Mesothelial cell of epicardium (in vitro differentiated cells): ENCODE measurements around the gene UNC5B. TPM values are rescaled to one million over a fixed set of nuclear protein-coding genes. Genes with fewer than 3 reads are reported as not detected.

ENCODE experiments used
- DNase-seq, 2 experiments: peaks; one replicate each; pipeline ENCODE4 v3.0.0; 2021; ENCODE audit warnings: low spot score in 2 of 2; ENCODE audit not compliant: unreplicated experiment in 2 of 2
- H3K27ac Mint-ChIP-seq: 2 replicates; pipeline ENCODE4 v1.8.0; 2021; ENCODE audit warnings: mixed read lengths
- H3K27me3 Mint-ChIP-seq: 2 replicates; pipeline ENCODE4 v1.8.0; 2021; ENCODE audit warnings: low read depth, mixed read lengths
- H3K36me3 Mint-ChIP-seq: 2 replicates; pipeline ENCODE4 v1.8.0; 2021; ENCODE audit warnings: mixed read lengths
- H3K4me1 Mint-ChIP-seq: 2 replicates; pipeline ENCODE4 v1.8.0; 2021; ENCODE audit warnings: mixed read lengths
- H3K4me3 Mint-ChIP-seq: 2 replicates; pipeline ENCODE4 v1.8.0; 2021; ENCODE audit warnings: mild to moderate bottlenecking, moderate library complexity, mixed read lengths
- H3K9me3 Mint-ChIP-seq: 2 replicates; pipeline ENCODE4 v1.8.0; 2021; ENCODE audit warnings: mixed read lengths
- total RNA-seq: library from RNA; stranded (reverse); gene quantifications from 3 replicates; pipeline ENCODE4 v1.2.1, GENCODE V29; 2021
- TF ChIP-seq, protein P1 (sequence below): fragments of 200-600 bp; sonication (generic); IDR thresholded peaks from one replicate; pipeline ENCODE4 v1.5.0; 2021; ENCODE audit warnings: antibody characterized with exemption; ENCODE audit not compliant: unreplicated experiment

UNC5B gene
- total RNA-seq, 1 donor from 2014 or later = 91.5 TPM

DNA sequence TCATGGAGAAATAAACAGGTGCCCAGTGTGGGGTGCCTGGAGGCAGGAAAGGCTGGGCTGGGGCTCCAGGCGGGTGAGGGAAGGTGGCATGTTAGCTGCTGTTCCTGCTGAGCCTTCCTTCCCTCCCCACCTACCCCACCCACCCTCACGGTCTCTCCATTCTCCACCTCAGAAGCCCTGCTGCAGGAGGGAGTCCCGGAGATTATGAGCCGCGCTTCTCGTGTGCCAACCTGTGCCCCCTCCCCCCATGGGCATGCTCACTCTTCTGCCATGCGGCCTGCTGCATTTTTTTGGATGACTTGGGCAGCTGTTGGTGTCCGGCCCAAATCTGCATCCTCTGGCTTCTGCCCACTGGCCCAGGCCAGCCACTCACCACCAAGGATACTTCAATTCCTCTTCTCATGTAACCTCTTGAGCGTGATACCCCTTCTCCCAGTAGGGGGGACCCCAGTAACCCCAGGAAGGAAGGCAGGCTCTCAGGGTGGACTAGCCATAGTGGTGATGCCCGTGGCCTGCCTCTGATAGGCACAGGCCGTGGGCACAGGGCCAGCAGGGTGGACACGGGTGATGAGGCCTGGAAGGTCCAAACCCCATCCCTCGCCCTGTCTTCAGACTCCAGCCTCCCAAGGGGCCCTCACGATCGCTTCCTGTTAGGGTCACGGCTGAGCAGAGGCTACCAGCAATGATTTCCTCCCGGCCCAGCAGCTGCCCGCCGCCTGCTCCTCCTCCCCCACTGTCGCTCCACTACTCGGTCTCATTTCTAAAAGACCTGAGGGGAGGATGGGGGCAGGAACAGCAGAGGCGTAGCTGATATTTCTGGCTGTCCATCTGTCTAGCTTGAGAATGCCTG lies 27.8 kb downstream of the UNC5B start:
- no peak for DNase-seq
- H3K36me3 Mint-ChIP-seq = no peaks in the 10 kb centered on the region
- H3K27me3 Mint-ChIP-seq = no peaks in the 10 kb centered on the region
- H3K27ac Mint-ChIP-seq = peak overlapping the region; percentile 83
- H3K4me3 Mint-ChIP-seq = no peak overlapping the region
- no peaks in the 10 kb centered on the region for H3K9me3 Mint-ChIP-seq
- TF ChIP-seq, protein P1, sequence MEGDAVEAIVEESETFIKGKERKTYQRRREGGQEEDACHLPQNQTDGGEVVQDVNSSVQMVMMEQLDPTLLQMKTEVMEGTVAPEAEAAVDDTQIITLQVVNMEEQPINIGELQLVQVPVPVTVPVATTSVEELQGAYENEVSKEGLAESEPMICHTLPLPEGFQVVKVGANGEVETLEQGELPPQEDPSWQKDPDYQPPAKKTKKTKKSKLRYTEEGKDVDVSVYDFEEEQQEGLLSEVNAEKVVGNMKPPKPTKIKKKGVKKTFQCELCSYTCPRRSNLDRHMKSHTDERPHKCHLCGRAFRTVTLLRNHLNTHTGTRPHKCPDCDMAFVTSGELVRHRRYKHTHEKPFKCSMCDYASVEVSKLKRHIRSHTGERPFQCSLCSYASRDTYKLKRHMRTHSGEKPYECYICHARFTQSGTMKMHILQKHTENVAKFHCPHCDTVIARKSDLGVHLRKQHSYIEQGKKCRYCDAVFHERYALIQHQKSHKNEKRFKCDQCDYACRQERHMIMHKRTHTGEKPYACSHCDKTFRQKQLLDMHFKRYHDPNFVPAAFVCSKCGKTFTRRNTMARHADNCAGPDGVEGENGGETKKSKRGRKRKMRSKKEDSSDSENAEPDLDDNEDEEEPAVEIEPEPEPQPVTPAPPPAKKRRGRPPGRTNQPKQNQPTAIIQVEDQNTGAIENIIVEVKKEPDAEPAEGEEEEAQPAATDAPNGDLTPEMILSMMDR = no peak
- H3K4me1 Mint-ChIP-seq = peaks cover 79% of the 10 kb centered on the region

DNA sequence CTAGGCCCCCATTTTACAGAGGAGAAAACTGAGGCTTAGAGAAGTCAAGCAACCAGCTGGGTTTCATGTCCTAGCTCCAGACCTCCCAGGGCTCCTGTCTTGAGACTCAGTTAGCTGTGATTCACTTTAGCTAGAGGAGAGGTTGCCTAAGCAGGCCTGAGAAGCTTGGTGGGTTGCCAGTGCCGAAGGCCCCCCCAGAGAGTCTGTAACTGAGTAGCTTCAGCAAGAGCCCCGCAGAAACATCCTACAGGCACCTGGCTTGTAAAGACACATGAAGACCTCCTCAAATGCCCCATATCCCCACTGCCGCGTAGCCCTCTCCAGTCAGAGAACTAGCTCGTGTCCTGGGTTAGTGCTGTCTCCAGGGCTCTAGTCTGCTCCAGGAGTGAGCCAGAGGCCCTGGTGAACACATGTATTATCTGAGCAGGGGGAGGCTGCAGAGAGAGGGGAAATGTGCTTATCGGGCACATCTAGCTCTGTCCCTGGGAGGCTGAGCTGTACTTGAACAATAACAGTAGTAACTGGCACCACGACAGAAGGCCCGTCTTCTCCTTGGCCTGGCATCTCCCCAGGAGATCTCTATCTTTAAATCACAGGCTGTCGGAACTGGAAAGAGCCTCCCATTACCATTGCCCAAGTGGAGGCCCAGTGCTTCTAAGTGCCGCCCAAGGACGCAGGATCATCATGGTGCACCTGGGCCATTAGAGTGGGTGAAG lies 28.9 kb downstream of the UNC5B start:
- TF ChIP-seq, protein P1 = no peak
- H3K36me3 Mint-ChIP-seq = no peaks in the 10 kb centered on the region
- no peaks in the 10 kb centered on the region for H3K9me3 Mint-ChIP-seq
- no peaks in the 10 kb centered on the region for H3K27me3 Mint-ChIP-seq
- H3K4me1 Mint-ChIP-seq = peaks cover 77% of the 10 kb centered on the region
- DNase-seq = no peak
- no peak overlapping the region for H3K4me3 Mint-ChIP-seq
- peak overlapping the region; percentile 83 for H3K27ac Mint-ChIP-seq

DNA sequence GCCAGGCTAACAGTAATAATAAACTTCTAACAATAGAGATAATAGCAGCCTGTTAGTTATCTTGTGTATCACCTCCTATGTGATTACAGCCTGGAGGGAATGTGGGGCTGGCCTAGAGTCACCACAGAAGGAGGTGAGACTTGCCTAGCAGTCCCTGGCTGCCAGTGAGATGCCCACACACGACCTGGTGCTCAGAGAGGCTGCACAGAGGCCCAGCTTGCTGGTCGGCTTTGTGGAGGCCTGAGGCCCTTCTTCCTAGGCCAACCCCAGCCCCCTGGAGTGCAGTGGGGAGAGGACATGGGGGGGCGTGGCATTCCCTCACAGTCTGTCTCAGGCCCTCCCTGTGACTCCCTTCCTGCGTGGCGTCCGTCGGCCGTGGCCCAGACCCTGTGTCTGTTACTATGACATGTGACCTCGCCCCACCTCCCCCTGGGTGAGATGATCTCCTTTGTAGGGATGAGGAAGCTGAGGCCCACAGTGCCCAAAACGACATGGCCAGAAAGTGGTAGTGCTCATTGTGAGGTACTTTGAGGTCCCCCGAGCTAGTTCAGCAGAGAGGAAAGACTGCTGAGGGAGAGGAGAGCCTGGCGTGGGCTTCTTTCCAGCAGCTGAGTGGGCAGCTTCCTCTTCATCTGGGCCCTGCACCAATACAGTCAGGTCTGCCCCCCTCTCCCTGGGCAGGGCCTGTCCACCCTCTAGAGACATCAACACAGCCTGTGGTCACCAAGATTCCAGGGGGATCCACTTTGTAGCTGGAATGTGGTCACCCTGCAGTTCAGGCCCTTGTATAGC lies 29.7 kb downstream of the UNC5B start:
- TF ChIP-seq, protein P1 = no peak
- H3K27me3 Mint-ChIP-seq = no peaks in the 10 kb centered on the region
- DNase-seq = no peak
- no peak overlapping the region for H3K4me3 Mint-ChIP-seq
- no peaks in the 10 kb centered on the region for H3K9me3 Mint-ChIP-seq
- peaks cover 77% of the 10 kb centered on the region for H3K4me1 Mint-ChIP-seq
- peak overlapping the region; percentile 83 for H3K27ac Mint-ChIP-seq
- no peaks in the 10 kb centered on the region for H3K36me3 Mint-ChIP-seq

DNA sequence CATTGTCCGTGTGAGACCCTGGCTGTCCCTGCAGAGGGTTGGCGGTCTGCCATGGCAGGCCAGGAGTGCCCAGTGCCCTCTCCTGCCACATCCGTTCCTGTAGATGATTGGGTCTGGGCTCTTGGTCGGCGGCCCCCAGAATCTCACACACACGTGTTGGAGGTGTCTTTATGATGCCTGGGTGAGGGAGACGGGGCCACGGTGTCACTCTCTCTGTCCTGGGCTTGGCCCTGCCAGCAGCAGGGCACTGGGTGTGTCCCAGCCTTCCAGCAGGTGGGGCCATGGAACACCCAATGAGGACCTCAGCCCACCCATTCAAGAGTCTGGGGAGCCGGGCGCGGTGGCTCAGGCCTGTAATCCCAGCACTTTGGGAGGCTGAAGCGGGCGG lies 30.2 kb downstream of the UNC5B start:
- H3K27me3 Mint-ChIP-seq = no peaks in the 10 kb centered on the region
- no peaks in the 10 kb centered on the region for H3K36me3 Mint-ChIP-seq
- no peak for DNase-seq
- H3K4me1 Mint-ChIP-seq = peaks cover 76% of the 10 kb centered on the region
- H3K27ac Mint-ChIP-seq = no peak overlapping the region
- TF ChIP-seq, protein P1 = no peak
- no peaks in the 10 kb centered on the region for H3K9me3 Mint-ChIP-seq
- no peak overlapping the region for H3K4me3 Mint-ChIP-seq

DNA sequence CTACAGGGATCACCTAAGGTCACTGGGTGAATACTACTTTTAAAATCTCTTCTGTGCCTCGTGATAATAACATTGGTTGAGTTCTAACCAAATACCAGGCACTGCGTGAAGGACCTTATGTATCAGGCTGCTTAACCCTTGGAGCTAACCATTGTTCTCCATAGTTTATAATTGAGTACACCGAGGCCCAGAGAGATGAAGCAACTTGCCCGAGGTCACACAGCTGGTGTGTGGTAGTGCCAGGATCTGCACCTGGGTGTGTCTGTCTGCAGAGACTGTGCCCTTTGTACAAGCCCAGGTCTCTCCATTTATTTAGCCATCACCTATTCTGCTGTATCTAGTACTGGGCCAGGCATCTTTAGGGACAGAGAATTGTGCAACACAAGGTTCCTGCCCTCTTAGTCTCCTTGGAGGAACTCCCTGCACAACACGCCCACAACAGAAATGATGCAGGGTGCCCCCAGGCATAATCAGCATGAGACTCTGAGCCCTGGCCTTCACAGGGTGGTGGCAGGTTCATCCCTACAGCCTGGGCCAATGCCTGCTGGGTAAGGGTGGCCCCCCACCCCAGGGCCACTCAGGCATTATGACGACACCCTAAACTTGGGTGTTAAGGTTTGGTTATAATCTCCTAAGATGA lies 31.5 kb downstream of the UNC5B start:
- Mint-ChIP-seq H3K27me3 (no peaks in the 10 kb centered on the region), H3K9me3 (no peaks in the 10 kb centered on the region), H3K27ac (peak overlapping the region; percentile 92), H3K4me1 (peaks cover 75% of the 10 kb centered on the region), H3K36me3 (no peaks in the 10 kb centered on the region), H3K4me3 (peak overlapping the region; percentile 50)
- TF ChIP-seq, protein P1 = no peak
- no peak for DNase-seq
